ENCODE results near the gene PADI2. TPM values are rescaled to one million over a fixed set of nuclear protein-coding genes. Genes with fewer than 3 reads are reported as not detected.

The PADI2 gene
- total and polyA plus RNA-seq, 3 donors from 2014 or later = 0.99 to 3.2 (median 1.1) TPM

DNA sequence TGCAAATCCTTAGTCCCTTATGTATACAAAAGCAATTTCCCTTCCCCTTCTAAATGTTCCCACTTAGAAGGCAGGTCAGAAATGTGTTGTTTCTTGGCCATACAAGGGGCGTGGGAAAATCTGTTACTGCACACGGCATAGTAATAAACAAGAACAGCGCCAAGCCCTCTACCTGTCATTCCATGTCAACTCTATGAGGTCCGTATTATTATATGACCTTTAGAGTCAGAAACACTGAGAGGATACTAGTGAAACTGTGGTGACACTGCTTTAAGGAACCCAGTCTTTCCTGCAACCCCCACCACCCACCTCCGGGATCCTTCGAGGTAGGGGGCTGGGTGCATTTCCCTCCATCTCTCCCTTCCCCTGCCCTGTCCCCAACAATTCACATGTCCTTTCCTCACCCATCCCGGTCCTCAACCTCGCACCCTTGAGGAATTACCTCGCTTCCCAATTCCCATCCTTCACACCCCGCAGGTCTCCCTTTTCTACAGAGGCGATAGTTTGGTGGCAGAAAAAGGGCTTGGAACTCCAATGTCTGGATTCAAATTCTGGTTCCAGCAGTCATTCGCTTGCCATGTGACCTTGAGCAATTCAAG lies 66.1 kb downstream of the PADI2 start:
- intact Hi-C loops (cut with DNase I; ENCODE audit: low total_unique reads) = no loop called here
- WGBS, 2 donors = 4% methylated on average over 12 of the region's 12 CpGs
- H3K27ac ChIP-seq = peak overlapping the region; percentile 88 to 93
- no peaks in the 10 kb centered on the region for H3K9me3 ChIP-seq
- H3K36me3 ChIP-seq (ENCODE audit: low read depth, missing control alignments) = no peaks in the 10 kb centered on the region
- H3K27me3 ChIP-seq = no peaks in the 10 kb centered on the region
- H3K4me1 ChIP-seq = peaks cover 11% of the 10 kb centered on the region
- no peak for DNase-seq
- peak overlapping the region; percentile 71 to 96 for H3K4me3 ChIP-seq
- TF ChIP-seq POLR2A (IDR thresholded peaks at IDR 0.05) = no peak
- TF ChIP-seq, protein P1, sequence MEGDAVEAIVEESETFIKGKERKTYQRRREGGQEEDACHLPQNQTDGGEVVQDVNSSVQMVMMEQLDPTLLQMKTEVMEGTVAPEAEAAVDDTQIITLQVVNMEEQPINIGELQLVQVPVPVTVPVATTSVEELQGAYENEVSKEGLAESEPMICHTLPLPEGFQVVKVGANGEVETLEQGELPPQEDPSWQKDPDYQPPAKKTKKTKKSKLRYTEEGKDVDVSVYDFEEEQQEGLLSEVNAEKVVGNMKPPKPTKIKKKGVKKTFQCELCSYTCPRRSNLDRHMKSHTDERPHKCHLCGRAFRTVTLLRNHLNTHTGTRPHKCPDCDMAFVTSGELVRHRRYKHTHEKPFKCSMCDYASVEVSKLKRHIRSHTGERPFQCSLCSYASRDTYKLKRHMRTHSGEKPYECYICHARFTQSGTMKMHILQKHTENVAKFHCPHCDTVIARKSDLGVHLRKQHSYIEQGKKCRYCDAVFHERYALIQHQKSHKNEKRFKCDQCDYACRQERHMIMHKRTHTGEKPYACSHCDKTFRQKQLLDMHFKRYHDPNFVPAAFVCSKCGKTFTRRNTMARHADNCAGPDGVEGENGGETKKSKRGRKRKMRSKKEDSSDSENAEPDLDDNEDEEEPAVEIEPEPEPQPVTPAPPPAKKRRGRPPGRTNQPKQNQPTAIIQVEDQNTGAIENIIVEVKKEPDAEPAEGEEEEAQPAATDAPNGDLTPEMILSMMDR (IDR thresholded peaks at IDR 0.05) = no peak

DNA sequence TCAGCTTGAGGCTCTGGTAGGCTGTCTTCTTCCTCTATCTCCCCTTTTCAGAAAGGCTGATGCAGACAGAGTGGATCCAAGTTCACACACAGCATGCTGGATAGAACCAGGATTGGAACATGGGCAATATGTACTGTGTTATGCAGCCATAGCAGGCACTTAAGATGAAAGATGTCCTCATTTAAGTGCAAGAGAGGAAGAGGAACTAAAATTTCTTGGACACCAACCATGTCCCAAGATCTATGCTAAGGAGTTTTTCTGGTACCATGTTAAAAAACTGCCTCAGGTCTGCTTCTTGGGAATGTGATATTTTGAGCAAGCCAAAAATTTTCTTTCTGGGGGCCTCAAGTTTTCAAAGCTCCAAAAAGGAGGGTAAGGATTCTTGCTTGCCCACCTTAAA lies 66.6 kb downstream of the PADI2 start:
- H3K27ac ChIP-seq = peak overlapping the region in 1 of 2 donors; percentile 88
- intact Hi-C loops (cut with DNase I; ENCODE audit: low total_unique reads) = no loop called here
- TF ChIP-seq, protein P1 (IDR thresholded peaks at IDR 0.05) = no peak
- TF ChIP-seq POLR2A (IDR thresholded peaks at IDR 0.05) = no peak

DNA sequence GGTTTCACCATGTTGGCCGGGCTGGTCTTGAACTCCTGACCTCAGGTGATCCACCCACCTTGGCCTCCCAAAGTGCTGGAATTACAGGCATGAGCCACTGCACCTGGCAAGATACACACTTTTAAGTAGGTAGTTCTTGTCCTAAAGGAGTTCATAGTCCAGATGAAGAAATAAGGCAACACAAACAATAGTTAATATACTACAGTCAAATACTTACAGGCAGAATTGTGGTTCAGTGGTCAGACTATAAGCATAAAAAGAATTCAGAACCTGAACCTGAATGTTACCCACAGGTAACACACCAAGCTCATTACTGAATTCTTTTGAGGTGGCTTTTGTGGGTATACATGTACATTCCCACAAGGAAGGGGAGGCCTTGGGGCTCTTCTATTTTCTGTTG lies 67.2 kb downstream of the PADI2 start:
- Histone ChIP-seq H3K27ac (no peak overlapping the region), H3K4me3 (no peak overlapping the region), H3K36me3 (ENCODE audit: low read depth, missing control alignments) (no peaks in the 10 kb centered on the region), H3K9me3 (no peaks in the 10 kb centered on the region), H3K4me1 (peaks cover 16% of the 10 kb centered on the region), H3K27me3 (no peaks in the 10 kb centered on the region)
- intact Hi-C loops (cut with DNase I; ENCODE audit: low total_unique reads) = no loop called here
- TF ChIP-seq, protein P1 (IDR thresholded peaks at IDR 0.05) = no peak
- no peak for TF ChIP-seq POLR2A (IDR thresholded peaks at IDR 0.05)
- 67 to 79% methylated on average over 1 of the region's 1 CpG for WGBS, 2 donors
- DNase-seq = no peak

More for the DNA sequence above, 66.6 kb downstream of the PADI2 start:
- Histone ChIP-seq H3K4me3 (peak overlapping the region in 1 of 2 donors; percentile 96), H3K4me1 (peaks cover 16% of the 10 kb centered on the region), H3K27me3 (no peaks in the 10 kb centered on the region), H3K9me3 (no peaks in the 10 kb centered on the region), H3K36me3 (ENCODE audit: low read depth, missing control alignments) (no peaks in the 10 kb centered on the region)
- no peak for DNase-seq

DNA sequence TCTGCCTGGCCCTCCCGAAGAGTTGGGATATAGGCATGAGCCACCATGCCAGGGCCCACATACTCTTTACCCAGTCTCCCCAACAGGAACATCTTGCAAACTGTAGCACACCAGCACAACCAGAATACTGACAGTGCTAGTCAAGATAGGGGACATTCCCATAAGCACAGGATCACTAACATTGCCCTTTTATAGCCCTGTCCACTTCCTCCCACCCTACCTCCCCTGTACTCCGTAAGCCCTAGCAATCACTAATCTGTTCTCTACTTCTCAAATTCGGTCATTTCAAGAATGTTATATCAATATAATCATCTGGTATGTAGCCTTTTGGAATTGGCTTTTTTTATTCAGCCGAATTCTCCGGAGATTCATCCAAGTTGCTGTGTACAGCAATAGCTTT lies 71.3 kb downstream of the PADI2 start:
- DNase-seq = no peak
- Histone ChIP-seq H3K4me3 (no peak overlapping the region), H3K36me3 (ENCODE audit: low read depth, missing control alignments) (no peaks in the 10 kb centered on the region), H3K9me3 (no peaks in the 10 kb centered on the region), H3K27me3 (no peaks in the 10 kb centered on the region), H3K27ac (no peak overlapping the region), H3K4me1 (peaks cover 16% of the 10 kb centered on the region)
- no peak for TF ChIP-seq POLR2A (IDR thresholded peaks at IDR 0.05)
- TF ChIP-seq, protein P1 (IDR thresholded peaks at IDR 0.05) = no peak
- 72 to 81% methylated on average over 5 of the region's 5 CpGs for WGBS, 2 donors
- intact Hi-C loops (cut with DNase I; ENCODE audit: low total_unique reads) = no loop called here

DNA sequence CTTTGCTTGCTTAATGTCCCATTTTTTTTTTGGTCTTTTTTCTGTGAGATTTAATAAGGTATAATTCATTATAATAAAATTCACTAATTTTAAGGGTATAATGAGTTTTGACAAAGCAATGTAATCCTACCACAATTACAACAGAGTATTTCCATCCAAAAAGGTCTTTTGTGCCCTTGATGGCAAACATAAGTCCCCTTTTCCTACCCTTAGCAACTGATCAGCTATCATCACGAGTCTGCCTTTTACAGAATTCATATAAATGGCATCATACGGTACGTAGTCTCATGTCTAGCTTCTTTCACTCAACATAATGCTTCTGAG lies 73.0 kb downstream of the PADI2 start:
- no peaks in the 10 kb centered on the region for H3K27me3 ChIP-seq
- H3K4me1 ChIP-seq = peaks cover 8% of the 10 kb centered on the region
- DNase-seq = no peak
- H3K36me3 ChIP-seq (ENCODE audit: low read depth, missing control alignments) = no peaks in the 10 kb centered on the region
- no peak overlapping the region for H3K27ac ChIP-seq
- H3K9me3 ChIP-seq = no peaks in the 10 kb centered on the region
- TF ChIP-seq, protein P1 (IDR thresholded peaks at IDR 0.05) = no peak
- TF ChIP-seq POLR2A (IDR thresholded peaks at IDR 0.05) = no peak
- intact Hi-C loops (cut with DNase I; ENCODE audit: low total_unique reads) = no loop called here
- 65 to 67% methylated on average over 3 of the region's 3 CpGs for WGBS, 2 donors
- no peak overlapping the region for H3K4me3 ChIP-seq
